ENCODE measurements around the gene NDUFV2. TPM values are rescaled to one million over a fixed set of nuclear protein-coding genes. Genes with fewer than 3 reads are reported as not detected.

NDUFV2 gene
- total RNA-seq, 1 donor from 2014 or later = 132 TPM

DNA sequence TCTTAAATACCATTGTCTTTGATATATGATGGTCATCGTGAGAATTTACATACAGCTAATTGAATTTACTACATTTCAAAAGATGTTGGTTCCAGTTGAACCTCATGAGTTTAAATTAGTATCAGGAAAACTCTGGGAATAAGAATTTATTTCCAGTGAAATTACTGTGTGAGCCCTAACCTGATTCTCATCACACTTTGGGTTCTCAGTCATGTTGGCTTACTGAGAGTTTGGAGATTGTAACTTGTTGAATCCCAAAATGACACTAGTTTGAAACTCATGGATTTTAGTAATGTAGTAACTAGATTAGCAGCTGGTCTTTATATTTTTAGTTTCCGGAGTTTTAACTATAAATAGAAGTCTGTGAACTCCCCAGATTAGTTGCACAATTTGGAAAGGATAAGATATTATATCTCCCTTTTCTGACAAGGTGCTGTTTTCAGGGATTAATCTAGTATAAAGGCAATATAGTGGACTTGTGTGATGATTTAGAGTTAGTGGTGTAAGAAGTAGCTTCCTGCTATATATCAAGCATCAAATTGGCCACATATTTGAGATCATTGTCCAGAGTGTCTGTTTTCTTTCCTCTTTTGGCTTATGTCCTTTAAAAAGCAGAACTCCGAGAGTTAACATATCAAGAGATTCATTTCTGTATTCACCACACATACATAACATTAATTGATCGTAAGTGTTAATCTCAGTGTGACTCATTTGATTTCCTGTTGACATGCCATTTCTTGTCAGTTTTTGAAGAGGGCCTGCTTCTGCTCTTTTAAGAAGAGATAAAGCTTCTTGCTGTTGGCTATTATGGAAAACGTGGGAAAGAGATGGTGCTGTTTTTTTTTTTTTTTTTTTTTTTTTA is 15.7 kb downstream of the NDUFV2 start:
- no peak for DNase-seq (ENCODE audit: low read depth, low spot score)

- DNase-seq (ENCODE audit: low read depth, low spot score) = no peak
Measured at GRCh38 chr18:9120796-9121195, 18.3 kb downstream of the NDUFV2 start.

DNA sequence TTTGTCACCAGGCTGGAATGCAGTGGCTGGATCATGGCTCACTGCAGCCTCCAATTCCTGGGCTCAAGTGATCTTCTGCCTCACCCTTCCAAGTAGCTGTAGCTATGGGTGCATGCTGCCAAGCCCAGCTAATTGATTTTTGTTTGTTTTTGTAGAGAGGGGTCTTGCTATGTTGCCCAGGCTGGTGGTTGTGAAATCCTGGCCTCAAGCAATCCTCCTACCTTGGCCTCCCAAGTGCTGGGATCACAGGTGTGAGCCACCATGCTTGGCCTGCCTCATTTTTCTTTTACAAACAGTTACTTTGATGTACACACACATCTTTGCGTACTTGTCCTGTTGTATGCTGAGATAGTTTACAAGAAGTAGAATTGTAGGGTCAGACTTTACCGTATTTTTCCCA is 21.0 kb downstream of the NDUFV2 start:
- DNase-seq (ENCODE audit: low read depth, low spot score) = no peak

- DNase-seq (ENCODE audit: low read depth, low spot score) = no peak
Measured at GRCh38 chr18:9124824-9125223, 22.3 kb downstream of the NDUFV2 start.

DNA sequence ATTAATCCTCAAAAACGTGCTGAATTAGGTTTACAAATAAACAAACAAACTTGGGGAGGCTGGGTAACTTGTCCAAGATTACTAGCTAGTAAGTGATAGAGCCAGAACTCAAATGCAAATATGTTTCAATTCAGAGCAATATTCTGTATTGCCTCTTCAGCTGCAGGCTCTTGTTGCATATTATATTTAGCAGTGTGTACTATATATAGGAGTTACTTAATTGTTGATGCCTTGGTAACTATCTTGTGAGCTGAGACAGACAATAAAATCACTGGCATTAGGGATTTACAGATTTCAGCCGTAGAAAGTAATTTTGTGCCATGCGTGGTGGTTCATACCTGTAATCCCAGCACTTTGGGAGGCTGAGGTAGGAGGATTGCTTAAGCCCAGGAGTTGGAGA is 23.8 kb downstream of the NDUFV2 start:
- DNase-seq (ENCODE audit: low read depth, low spot score) = no peak

DNA sequence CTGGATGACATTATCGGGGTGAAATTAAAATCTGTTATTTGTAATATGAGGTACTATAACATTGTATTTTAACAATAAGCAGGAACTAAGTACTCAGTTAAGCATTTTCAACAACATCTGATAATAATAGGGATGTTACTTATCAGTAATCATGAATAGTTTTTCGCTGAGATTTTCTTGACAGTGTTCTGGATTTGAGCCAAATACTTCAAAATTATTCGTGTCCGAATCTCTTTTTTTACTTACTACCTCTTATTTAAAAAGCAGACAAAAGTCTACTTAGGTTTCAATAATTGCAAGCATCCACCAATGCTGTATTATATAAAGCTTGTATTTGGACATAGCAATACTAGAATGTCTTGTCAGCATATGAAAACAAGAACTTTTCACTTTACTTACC is 27.7 kb downstream of the NDUFV2 start:
- no peak for DNase-seq (ENCODE audit: low read depth, low spot score)

- DNase-seq (ENCODE audit: low read depth, low spot score) = no peak
Measured at GRCh38 chr18:9130806-9131205, 28.3 kb downstream of the NDUFV2 start.

DNA sequence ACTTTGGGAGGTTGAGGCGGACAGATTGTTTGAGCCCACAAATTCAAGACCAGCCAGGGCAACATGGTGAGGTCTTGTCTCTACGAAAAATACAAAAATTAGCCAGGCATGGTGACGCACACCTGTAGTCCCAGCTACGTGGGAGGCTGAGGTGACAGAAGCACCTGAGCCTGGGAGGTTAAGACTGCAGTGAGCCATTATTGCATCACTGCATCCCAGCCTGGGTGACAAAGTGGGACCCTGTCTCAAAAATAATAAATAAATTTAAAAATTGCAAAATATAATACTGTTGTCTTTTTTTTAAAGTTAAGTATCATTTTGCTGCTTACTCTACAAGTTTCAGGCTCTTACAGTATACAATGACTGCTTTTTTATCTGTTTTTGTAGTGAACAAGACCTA is 30.1 kb downstream of the NDUFV2 start:
- DNase-seq (ENCODE audit: low read depth, low spot score) = no peak

DNA sequence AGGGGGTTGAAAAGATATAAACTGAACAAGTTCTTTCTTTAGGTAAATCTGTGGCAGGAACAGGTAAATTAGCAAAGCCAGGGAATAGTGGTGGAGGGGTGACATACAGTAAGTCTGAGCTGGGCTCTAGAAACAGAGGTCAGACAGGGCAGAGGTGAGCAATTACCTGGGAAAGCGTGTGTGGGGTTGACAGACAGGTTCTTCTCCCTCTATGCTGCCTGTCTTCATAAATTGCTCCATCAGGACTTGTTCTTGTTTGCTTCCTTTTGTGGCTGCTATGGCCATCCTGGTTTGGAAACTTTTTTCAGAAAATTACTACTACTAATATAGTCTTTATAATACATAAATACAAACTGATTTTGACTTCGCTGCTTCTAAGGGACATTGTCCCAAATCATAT is 30.7 kb downstream of the NDUFV2 start:
- no peak for DNase-seq (ENCODE audit: low read depth, low spot score)

- DNase-seq (ENCODE audit: low read depth, low spot score) = no peak
Measured at GRCh38 chr18:9135081-9135911, 32.8 kb downstream of the NDUFV2 start.

GRCh38 chr18:9135912-9136314 is 33.4 kb downstream of the NDUFV2 start:
- DNase-seq (ENCODE audit: low read depth, low spot score) = no peak

DNA sequence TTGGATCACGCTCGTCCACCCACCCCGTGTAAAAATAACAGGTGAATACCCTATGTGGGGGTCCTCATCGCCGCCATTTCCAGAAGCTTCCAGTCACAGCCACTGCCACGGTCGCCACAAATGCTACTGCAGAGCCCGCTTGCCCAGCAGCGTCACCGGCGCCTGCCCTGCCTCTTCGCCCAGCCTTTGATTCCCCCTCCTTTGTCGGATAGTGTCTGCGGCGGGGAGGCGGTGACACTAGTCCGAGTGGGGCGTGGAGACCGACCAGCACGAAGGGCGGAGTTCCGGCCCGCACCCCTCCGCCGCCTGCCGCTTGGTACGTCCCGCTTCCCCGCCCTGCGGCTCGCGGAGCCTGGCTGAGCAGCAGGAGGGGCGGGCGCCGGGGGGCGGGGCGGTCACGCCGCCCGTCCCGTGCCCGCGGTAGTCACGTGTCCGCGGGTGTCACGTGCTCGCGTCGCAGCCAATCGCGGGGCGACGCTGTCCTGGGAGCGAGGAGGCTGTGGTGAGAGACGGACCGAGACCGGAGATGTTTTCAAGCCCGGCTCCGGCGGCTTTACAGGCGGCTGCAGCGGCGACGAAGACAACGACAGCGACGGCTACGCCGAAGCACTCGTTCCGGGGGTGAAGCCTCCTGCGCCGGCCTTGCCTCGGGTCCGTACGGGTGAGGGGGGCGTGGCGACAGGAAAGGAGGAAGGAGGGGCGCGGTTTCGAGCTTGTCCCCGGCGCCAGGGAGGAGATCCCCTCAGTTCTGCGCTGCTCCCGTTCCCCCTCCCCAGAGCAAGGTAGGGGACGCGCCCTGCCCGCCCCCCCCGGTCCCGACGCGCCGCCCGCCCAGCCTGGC is 34.0 kb downstream of the NDUFV2 start, which contains the start of gene ANKRD12:
Gene ANKRD12, plus strand, starts transcription at position 467 of the 841 bp plus-strand sequence. CDS start 45,652 bp downstream, outside the sequence.
- peak; percentile 93 for DNase-seq (ENCODE audit: low read depth, low spot score)

- DNase-seq (ENCODE audit: low read depth, low spot score) = no peak
Measured at GRCh38 chr18:9137168-9138066, 34.9 kb downstream of the NDUFV2 start.

- DNase-seq (ENCODE audit: low read depth, low spot score) = no peak
Measured at GRCh38 chr18:9139400-9140039, 37.0 kb downstream of the NDUFV2 start.

- no peak for DNase-seq (ENCODE audit: low read depth, low spot score)
Measured at GRCh38 chr18:9140381-9140780, 37.9 kb downstream of the NDUFV2 start.

DNA sequence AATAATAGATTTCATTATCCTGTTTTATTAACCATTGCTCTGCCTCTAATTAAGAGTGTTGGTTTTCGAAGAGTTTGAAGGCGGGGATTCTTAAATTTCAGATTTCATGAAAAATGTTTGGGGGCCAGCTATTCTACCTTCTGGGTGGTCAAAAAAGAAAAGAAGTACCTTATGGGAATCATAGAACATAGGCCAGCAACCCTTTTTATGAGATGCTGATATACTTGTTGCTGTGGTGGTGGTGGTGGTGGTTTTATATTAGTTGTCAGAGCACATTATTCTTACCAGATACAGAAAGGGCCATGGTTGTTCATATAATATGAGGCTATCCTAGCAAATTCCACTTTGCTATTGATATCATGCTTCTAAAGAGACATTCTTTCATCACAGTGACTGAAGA is 38.5 kb downstream of the NDUFV2 start:
- no peak for DNase-seq (ENCODE audit: low read depth, low spot score)

DNA sequence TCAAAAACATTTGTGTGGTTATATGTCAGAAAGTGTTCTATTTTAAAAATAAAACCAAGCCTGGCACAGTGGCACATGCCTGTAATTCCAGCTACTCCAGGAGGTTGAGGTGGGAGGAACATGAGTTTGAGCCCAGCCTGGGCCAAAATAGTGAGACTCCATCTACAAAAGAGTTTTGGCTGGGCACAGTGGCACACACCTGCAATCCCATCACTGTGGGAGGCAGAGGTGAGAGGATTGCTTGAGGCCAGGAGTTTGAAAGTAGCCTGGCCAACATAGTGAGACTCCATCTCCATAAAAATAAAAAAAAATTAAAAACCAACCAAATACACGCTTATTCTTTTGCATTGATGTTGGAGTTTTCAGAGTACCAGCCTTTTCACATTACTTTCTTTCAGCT is 43.7 kb downstream of the NDUFV2 start:
- DNase-seq (ENCODE audit: low read depth, low spot score) = no peak

DNA sequence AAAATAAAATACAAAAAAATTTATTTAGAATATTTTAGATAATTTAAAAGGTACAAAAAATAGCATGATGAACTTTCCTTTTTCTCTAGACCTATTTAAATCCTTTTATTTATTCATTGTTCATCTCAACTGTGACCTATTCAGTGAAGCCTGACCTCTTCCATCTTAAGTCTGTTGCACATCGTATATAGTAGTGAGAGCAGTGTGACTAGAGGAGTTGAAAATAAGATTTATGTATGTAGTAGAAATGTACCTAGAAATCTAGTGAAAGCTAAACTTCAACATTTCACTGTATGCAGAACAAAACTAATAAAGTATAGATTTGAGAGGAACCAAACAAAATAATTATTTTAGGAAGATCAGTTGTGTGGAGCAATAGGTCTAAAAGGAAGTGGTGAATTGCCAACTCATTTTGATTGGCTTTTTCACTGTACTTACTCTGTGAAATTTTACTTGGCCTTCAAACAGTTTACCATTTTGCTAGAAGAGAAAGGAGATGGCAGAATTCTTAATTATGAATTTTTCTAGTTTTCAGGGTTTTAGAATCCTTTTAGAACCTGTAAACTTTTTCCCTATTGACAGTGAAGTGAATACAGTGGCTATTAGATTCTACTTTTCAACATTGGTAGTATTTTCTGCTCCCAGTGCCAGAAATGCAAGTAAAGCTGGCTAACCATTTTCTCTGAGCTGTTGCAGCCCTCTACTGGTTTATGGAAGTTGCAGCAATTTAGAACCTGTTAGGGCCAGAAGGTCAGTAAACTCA is 45.1 kb downstream of the NDUFV2 start:
- peak; percentile 49 for DNase-seq (ENCODE audit: low read depth, low spot score)

GRCh38 chr18:9148203-9148552 is 45.7 kb downstream of the NDUFV2 start:
- DNase-seq (ENCODE audit: low read depth, low spot score) = no peak
